ENCODE measurements around the gene BHLHE23. TPM values are rescaled to one million over a fixed set of nuclear protein-coding genes. Genes with fewer than 3 reads are reported as not detected.
"Not testable (repeated sequence)": the region's sequence is repeated elsewhere in the genome, so short reads cannot be mapped to it uniquely, and the experiment has no call there.

The BHLHE23 gene
- total and polyA plus RNA-seq, 12 donors = 0.03 TPM; not detected in 11

DNA sequence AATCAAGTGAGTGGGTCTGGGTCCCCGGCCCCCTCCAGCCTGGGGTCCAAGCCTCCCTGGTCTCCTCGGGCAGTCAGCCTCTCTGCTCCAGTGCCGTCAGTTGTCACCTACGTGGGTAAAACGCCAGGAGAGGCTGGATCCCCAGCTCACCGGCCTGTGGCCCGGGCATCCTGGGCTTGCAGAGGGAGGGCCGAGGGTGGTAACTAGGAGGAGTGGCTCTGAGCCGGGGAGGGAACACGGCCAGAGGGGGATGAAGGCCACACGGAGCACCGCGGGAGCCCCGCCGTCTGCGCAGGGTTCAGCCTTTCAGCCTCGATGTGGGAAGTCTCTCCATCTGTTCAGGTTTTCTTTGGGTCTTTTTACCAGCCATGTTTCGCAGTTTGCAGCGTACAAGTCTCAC, 29.5 kb upstream of the BHLHE23 start:
- WGBS, 2 donors = 31 to 33% methylated on average over 19 of the region's 19 CpGs
- Histone ChIP-seq H3K4me3 (no peak overlapping the region), H3K27ac (no peak overlapping the region), H3K9me3 (no peaks in the 10 kb centered on the region), H3K27me3 (peaks cover 9 to 97% (median 87%) of the 10 kb centered on the region in 7 donors), H3K4me1 (peaks cover 0 to 6% (median 0%) of the 10 kb centered on the region in 9 donors), H3K36me3 (no peaks in the 10 kb centered on the region)
- peak in 1 of 2 donors; percentile 6 for DNase-seq
- intact Hi-C loops (cut with DNase I) = no loop called here
- TF ChIP-seq CTCF (IDR thresholded peaks at IDR 0.05) = no peak
- ATAC-seq = no peak

GRCh38 chr20:63035603-63036185, 28.9 kb upstream of the BHLHE23 start:
- no peak overlapping the region for H3K27ac ChIP-seq
- no peak overlapping the region for H3K4me3 ChIP-seq
- peak in 1 of 2 donors; percentile 6 for DNase-seq
- ATAC-seq = no peak
- no peak for TF ChIP-seq CTCF (IDR thresholded peaks at IDR 0.05)
- intact Hi-C loops (cut with DNase I) = no loop called here
- WGBS, 2 donors = 83% methylated on average over 23 of the region's 23 CpGs
- peaks cover 10 to 97% (median 87%) of the 10 kb centered on the region in 7 donors for H3K27me3 ChIP-seq
- peaks cover 0 to 6% (median 0%) of the 10 kb centered on the region in 9 donors for H3K4me1 ChIP-seq
- H3K36me3 ChIP-seq = no peaks in the 10 kb centered on the region
- no peaks in the 10 kb centered on the region for H3K9me3 ChIP-seq

- DNase-seq = peak in 1 of 2 donors; percentile 3
- H3K4me1 ChIP-seq; H3K27ac ChIP-seq; intact Hi-C loops (cut with DNase I); H3K4me3 ChIP-seq; ATAC-seq; H3K36me3 ChIP-seq; H3K9me3 ChIP-seq: not testable (repeated sequence)
- WGBS, 2 donors = 80 to 87% methylated on average over 41 to 42 of the region's 44 CpGs
- peaks cover 16 to 97% (median 91%) of the 10 kb centered on the region in 7 donors for H3K27me3 ChIP-seq
These were observed 28.2 kb upstream of the BHLHE23 start for GRCh38 chr20:63034710-63035602.

GRCh38 chr20:63033794-63034709, 27.3 kb upstream of the BHLHE23 start:
- Histone ChIP-seq H3K27me3 (peaks cover 20 to 97% (median 90%) of the 10 kb centered on the region in 7 donors), H3K4me3 (no peak overlapping the region), H3K36me3 (no peaks in the 10 kb centered on the region), H3K4me1 (peaks cover 0 to 6% (median 0%) of the 10 kb centered on the region in 9 donors), H3K27ac (no peak overlapping the region), H3K9me3 (no peaks in the 10 kb centered on the region)
- intact Hi-C loops (cut with DNase I) = no loop called here
- no peak for TF ChIP-seq CTCF (IDR thresholded peaks at IDR 0.05)
- WGBS, 2 donors = 68 to 75% methylated on average over 32 to 33 of the region's 33 CpGs
- DNase-seq = peak in 1 of 2 donors; percentile 1
- ATAC-seq = no peak
